Nasal cavity respiratory epithelium epithelial cell of viscerocranial mucosa (primary cell): ENCODE results near the gene SLC37A1. TPM values are rescaled to one million over a fixed set of nuclear protein-coding genes. Genes with fewer than 3 reads are reported as not detected.

ENCODE experiments used
- total RNA-seq: library from RNA; depleted of rRNA; stranded (reverse); fragments of >200 nt; gene quantifications from 2 replicates; pipeline ENCODE4 v1.2.3, GENCODE V29; 2014

SLC37A1 gene
- 9.2 and 21.1 TPM in 2 replicates for total RNA-seq

GRCh38 chr21:42513151-42513984, at the start of gene SLC37A1:
Gene SLC37A1, plus strand, starts transcription at chr21:42513852. Its CDS starts 4,603 bp downstream, at chr21:42518455.

GRCh38 chr21:42496120-42496838, 17.4 kb upstream of the SLC37A1 start, which contains the start of gene RSPH1:
Gene RSPH1, minus strand, starts transcription at chr21:42496224. Its CDS starts 38 bp downstream, at chr21:42496186.

Other genes with a start within 250 kb of the SLC37A1 start
- gene TFF3, start 198.4 kb upstream of the SLC37A1 start, total RNA-seq: 0.21 TPM in 1 of 2 replicates, not detected in the other
- not detected in 2 replicates for gene TFF2, start 162.9 kb upstream of the SLC37A1 start, total RNA-seq
- not detected in 2 replicates for gene TFF1, start 147.3 kb upstream of the SLC37A1 start, total RNA-seq
- 0.07 TPM in 1 of 2 replicates, not detected in the other for gene TMPRSS3, start 117.8 kb upstream of the SLC37A1 start, total RNA-seq
- not detected in 2 replicates for gene UBASH3A, start 110.0 kb upstream of the SLC37A1 start, total RNA-seq
- 0.34 and 0.36 TPM in 2 replicates for gene RSPH1, start 17.6 kb upstream of the SLC37A1 start, total RNA-seq
- gene PDE9A, start 139.8 kb downstream of the SLC37A1 start, total RNA-seq: 0.68 and 6.1 TPM in 2 replicates